Activated T-cell treated with anti-CD3 and anti-CD28 coated beads for 4 hours (primary cell): Measurements from ENCODE around the gene ZNF37A.
A peak's percentile ranks its signal among the peaks of the same experiment; 100 is the strongest.
"Not testable (repeated sequence)": the region's sequence is repeated elsewhere in the genome, so short reads cannot be mapped to it uniquely, and the experiment has no call there.

ENCODE experiments used
- DNase-seq: peaks from one replicate; pipeline ENCODE4 v3.0.0-alpha.2; 2020

ZNF37A gene

GRCh38 chr10:38094158-38094926 lies at the start of gene ZNF37A:
Gene ZNF37A, plus strand, starts transcription at chr10:38094337. Its CDS starts 2,281 bp downstream, at chr10:38096618.
- peak; percentile 83 for DNase-seq

GRCh38 chr10:38045129-38045528 lies 49.0 kb upstream of the ZNF37A start:
- no peak for DNase-seq

- no peak for DNase-seq
Measured at GRCh38 chr10:38047666-38048065, 46.5 kb upstream of the ZNF37A start.

- DNase-seq: no peak
Measured at GRCh38 chr10:38050212-38050611, 43.9 kb upstream of the ZNF37A start.

- no peak for DNase-seq
Measured at GRCh38 chr10:38054361-38054797, 39.8 kb upstream of the ZNF37A start.

GRCh38 chr10:38055274-38055894 lies 38.8 kb upstream of the ZNF37A start:
- DNase-seq: not testable (repeated sequence)

- not testable (repeated sequence) for DNase-seq
Measured at GRCh38 chr10:38069663-38070062, 24.5 kb upstream of the ZNF37A start.

GRCh38 chr10:38070501-38070900 lies 23.6 kb upstream of the ZNF37A start:
- DNase-seq: no peak

GRCh38 chr10:38072552-38072951 lies 21.6 kb upstream of the ZNF37A start:
- DNase-seq: no peak

- DNase-seq: no peak
Measured at GRCh38 chr10:38076687-38077086, 17.4 kb upstream of the ZNF37A start.

GRCh38 chr10:38093318-38093717 lies 819 bp upstream of the ZNF37A start:
- DNase-seq: not testable (repeated sequence)

GRCh38 chr10:38093816-38094157 lies 350 bp upstream of the ZNF37A start:
- no peak for DNase-seq

- DNase-seq: no peak
Measured at GRCh38 chr10:38094927-38095574, 914 bp downstream of the ZNF37A start.

- no peak for DNase-seq
Measured at GRCh38 chr10:38102880-38103279, 8.7 kb downstream of the ZNF37A start.

GRCh38 chr10:38103756-38104155 lies 9.6 kb downstream of the ZNF37A start:
- no peak for DNase-seq

GRCh38 chr10:38112159-38112558 lies 18.0 kb downstream of the ZNF37A start:
- no peak for DNase-seq

GRCh38 chr10:38118072-38118807 lies 24.1 kb downstream of the ZNF37A start:
- no peak for DNase-seq

- DNase-seq: no peak
Measured at GRCh38 chr10:38119038-38119437, 24.9 kb downstream of the ZNF37A start.

- no peak for DNase-seq
Measured at GRCh38 chr10:38127812-38128211, 33.7 kb downstream of the ZNF37A start.

- no peak for DNase-seq
Measured at GRCh38 chr10:38143587-38143986, 49.5 kb downstream of the ZNF37A start.

GRCh38 chr10:38146579-38147333 lies 52.6 kb downstream of the ZNF37A start:
- DNase-seq: no peak

GRCh38 chr10:38147686-38148085 lies 53.5 kb downstream of the ZNF37A start:
- DNase-seq: no peak
